ENCODE data around the gene DTHD1.

Gene DTHD1

DNA sequence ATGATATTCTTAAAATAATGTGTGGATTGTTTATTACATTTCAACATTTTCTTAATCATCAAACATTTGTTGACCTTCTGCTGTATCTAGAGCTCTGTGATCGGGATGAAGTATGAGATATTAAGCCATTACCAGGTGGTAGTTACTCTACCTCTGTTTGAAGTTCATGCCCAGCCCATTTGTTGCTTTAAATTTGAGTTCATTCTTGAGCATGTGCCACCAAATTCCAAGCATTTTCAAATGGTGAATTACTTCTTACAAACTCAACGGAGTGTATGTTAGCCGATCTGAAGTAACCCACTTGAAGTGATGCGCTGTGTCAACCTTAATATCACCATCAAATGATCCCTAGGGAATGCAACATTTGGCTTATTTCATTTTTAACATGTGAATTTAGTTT, 7.3 kb upstream of the DTHD1 start:
- H3K18ac ChIP-seq (ENCODE audit: low read length): no peak overlapping the region
- H2AFZ ChIP-seq (ENCODE audit: insufficient read depth, low read length, poor library complexity): no peak overlapping the region
- DNase-seq: no peak
- H3K79me1 ChIP-seq (ENCODE audit: low read length): no peaks in the 10 kb centered on the region
- H4K8ac ChIP-seq (ENCODE audit: low read depth, low read length): no peak overlapping the region
- no peaks in the 10 kb centered on the region for H3K27me3 ChIP-seq (ENCODE audit: insufficient read depth, low read length)
- no peak overlapping the region for H4K12ac ChIP-seq (ENCODE audit: low read depth, low read length)
- no peak overlapping the region for H3K27ac ChIP-seq (ENCODE audit: low read depth, low read length)
- H3K4ac ChIP-seq (ENCODE audit: low read depth, low read length): no peak overlapping the region
- H3K79me2 ChIP-seq (ENCODE audit: control insufficient read depth, insufficient read depth, low read length, poor library complexity): no peaks in the 10 kb centered on the region
- no peaks in the 10 kb centered on the region for H3K9me3 ChIP-seq (ENCODE audit: insufficient read depth, low read depth, low read length)
- H2BK12ac ChIP-seq (ENCODE audit: low read length): no peak overlapping the region
- no peak overlapping the region for H3K4me2 ChIP-seq (ENCODE audit: low read length)
- no peak overlapping the region for H2AK5ac ChIP-seq (ENCODE audit: low read length)
- H3K4me3 ChIP-seq (ENCODE audit: low read depth, low read length): no peak overlapping the region
- H3K14ac ChIP-seq (ENCODE audit: low read length): no peak overlapping the region
- H3K4me1 ChIP-seq (ENCODE audit: control insufficient read depth in 1 of 2, insufficient read depth in 2 of 2, low read length in 2 of 2): no peaks in the 10 kb centered on the region
- no peak overlapping the region for H2BK5ac ChIP-seq (ENCODE audit: low read depth, low read length, poor library complexity)
- WGBS (ENCODE audit: extremely low coverage, insufficient coverage, insufficient read length): no CpG with 5 or more reads among the region's 4 CpGs
- H3K9ac ChIP-seq (ENCODE audit: low read length): no peak overlapping the region
- no peak overlapping the region for H3K23ac ChIP-seq (ENCODE audit: low read length)
- no peak overlapping the region for H4K91ac ChIP-seq (ENCODE audit: low read depth, low read length)
- H3K36me3 ChIP-seq (ENCODE audit: control insufficient read depth in 1 of 2, insufficient read depth in 2 of 2, low read length in 2 of 2): no peaks in the 10 kb centered on the region
- no peak overlapping the region for H2BK120ac ChIP-seq (ENCODE audit: insufficient read depth, low read length, poor library complexity)

DNA sequence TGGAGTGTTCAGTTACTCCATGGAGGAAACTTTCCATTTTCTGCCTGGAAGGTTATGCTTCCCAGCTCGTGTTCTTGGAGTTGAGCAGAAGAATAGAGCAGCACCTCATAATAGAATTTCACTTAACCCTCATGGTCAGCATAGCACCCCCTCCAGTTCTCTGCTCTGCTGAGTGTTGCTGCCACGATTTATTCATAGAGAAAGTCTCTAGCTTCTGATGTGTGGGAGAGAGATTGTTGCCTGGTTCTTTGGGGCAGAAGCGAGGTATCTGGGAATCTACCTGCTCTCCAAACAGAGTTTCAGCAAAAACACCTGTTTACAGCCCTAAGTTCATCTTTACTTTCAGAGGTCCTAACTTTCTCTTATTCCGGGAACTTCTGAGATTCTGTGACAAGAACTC, 3.9 kb upstream of the DTHD1 start:
- H3K9me3 ChIP-seq (ENCODE audit: insufficient read depth, low read depth, low read length): no peaks in the 10 kb centered on the region
- H3K9ac ChIP-seq (ENCODE audit: low read length): no peak overlapping the region
- no peaks in the 10 kb centered on the region for H3K36me3 ChIP-seq (ENCODE audit: control insufficient read depth in 1 of 2, insufficient read depth in 2 of 2, low read length in 2 of 2)
- no peak overlapping the region for H3K4ac ChIP-seq (ENCODE audit: low read depth, low read length)
- no peak overlapping the region for H3K23ac ChIP-seq (ENCODE audit: low read length)
- H2AK5ac ChIP-seq (ENCODE audit: low read length): no peak overlapping the region
- H2BK5ac ChIP-seq (ENCODE audit: low read depth, low read length, poor library complexity): no peak overlapping the region
- H2BK12ac ChIP-seq (ENCODE audit: low read length): no peak overlapping the region
- H4K91ac ChIP-seq (ENCODE audit: low read depth, low read length): no peak overlapping the region
- H3K79me1 ChIP-seq (ENCODE audit: low read length): no peaks in the 10 kb centered on the region
- H3K4me1 ChIP-seq (ENCODE audit: control insufficient read depth in 1 of 2, insufficient read depth in 2 of 2, low read length in 2 of 2): peaks cover 0 to 2% of the 10 kb centered on the region in 2 experiments
- H4K12ac ChIP-seq (ENCODE audit: low read depth, low read length): no peak overlapping the region
- no peak overlapping the region for H3K14ac ChIP-seq (ENCODE audit: low read length)
- H4K8ac ChIP-seq (ENCODE audit: low read depth, low read length): no peak overlapping the region
- no peak for DNase-seq
- H2BK120ac ChIP-seq (ENCODE audit: insufficient read depth, low read length, poor library complexity): no peak overlapping the region
- no peak overlapping the region for H3K27ac ChIP-seq (ENCODE audit: low read depth, low read length)
- no peaks in the 10 kb centered on the region for H3K27me3 ChIP-seq (ENCODE audit: insufficient read depth, low read length)
- no peak overlapping the region for H3K18ac ChIP-seq (ENCODE audit: low read length)
- H3K4me3 ChIP-seq (ENCODE audit: low read depth, low read length): no peak overlapping the region
- no peaks in the 10 kb centered on the region for H3K79me2 ChIP-seq (ENCODE audit: control insufficient read depth, insufficient read depth, low read length, poor library complexity)
- no peak overlapping the region for H3K4me2 ChIP-seq (ENCODE audit: low read length)
- WGBS (ENCODE audit: extremely low coverage, insufficient coverage, insufficient read length): no CpG with 5 or more reads among the region's 4 CpGs
- H2AFZ ChIP-seq (ENCODE audit: insufficient read depth, low read length, poor library complexity): no peak overlapping the region

DNA sequence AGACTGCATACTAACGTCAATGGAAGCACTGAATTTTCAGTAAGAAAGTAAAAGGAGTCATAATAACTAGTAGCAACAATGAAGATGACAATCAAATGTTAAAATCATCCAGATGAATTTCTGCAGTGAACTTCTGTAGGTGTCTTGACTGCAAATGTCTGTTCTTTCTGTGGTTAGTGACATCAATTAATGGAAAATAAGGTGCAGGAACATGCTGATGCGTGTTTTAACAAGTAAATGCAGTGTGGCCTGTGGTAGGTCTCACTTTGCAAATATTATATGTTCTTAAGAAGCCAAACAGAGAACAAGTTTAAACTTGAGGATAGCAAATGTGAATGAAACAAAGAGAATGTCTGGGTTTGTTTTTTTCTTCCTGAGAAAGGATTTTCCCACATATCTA, 2.6 kb upstream of the DTHD1 start:
- WGBS (ENCODE audit: extremely low coverage, insufficient coverage, insufficient read length): no CpG with 5 or more reads among the region's 2 CpGs
- no peak overlapping the region for H3K14ac ChIP-seq (ENCODE audit: low read length)
- no peaks in the 10 kb centered on the region for H3K9me3 ChIP-seq (ENCODE audit: insufficient read depth, low read depth, low read length)

DNA sequence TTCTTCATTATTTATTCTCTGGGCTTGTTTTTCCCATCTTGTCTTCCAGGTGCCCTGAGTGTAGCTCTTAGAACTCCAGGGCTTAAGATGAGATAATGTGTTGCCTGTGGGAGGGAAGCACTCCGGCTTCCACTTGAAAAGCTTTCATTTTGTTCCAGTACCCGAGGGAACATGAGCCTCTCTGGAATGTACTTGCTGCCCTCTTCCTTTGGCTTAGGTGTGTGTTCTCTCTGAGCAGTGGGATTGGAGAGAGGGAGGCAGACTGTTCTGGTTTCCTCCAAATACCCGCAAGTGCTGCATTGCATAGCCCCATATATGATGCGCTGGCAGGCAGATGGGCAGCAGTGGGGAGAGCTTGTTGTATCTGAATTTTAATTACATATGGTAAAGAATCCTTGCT, 861 bp upstream of the DTHD1 start:
- H3K4ac ChIP-seq (ENCODE audit: low read depth, low read length): no peak overlapping the region
- no peak overlapping the region for H3K23ac ChIP-seq (ENCODE audit: low read length)
- H4K12ac ChIP-seq (ENCODE audit: low read depth, low read length): no peak overlapping the region
- no peak overlapping the region for H3K27ac ChIP-seq (ENCODE audit: low read depth, low read length)
- no peaks in the 10 kb centered on the region for H3K36me3 ChIP-seq (ENCODE audit: control insufficient read depth in 1 of 2, insufficient read depth in 2 of 2, low read length in 2 of 2)
- no peak overlapping the region for H3K4me3 ChIP-seq (ENCODE audit: low read depth, low read length)
- peak overlapping the region; percentile 6 for H3K4me2 ChIP-seq (ENCODE audit: low read length)
- H3K79me1 ChIP-seq (ENCODE audit: low read length): no peaks in the 10 kb centered on the region
- no peak overlapping the region for H2BK120ac ChIP-seq (ENCODE audit: insufficient read depth, low read length, poor library complexity)
- H3K4me1 ChIP-seq (ENCODE audit: control insufficient read depth in 1 of 2, insufficient read depth in 2 of 2, low read length in 2 of 2): peaks cover 0 to 2% of the 10 kb centered on the region in 2 experiments
- no peak overlapping the region for H2BK12ac ChIP-seq (ENCODE audit: low read length)
- no peak overlapping the region for H2AFZ ChIP-seq (ENCODE audit: insufficient read depth, low read length, poor library complexity)
- H4K8ac ChIP-seq (ENCODE audit: low read depth, low read length): no peak overlapping the region
- H3K18ac ChIP-seq (ENCODE audit: low read length): no peak overlapping the region
- H3K9ac ChIP-seq (ENCODE audit: low read length): no peak overlapping the region
- no peak for DNase-seq
- no peaks in the 10 kb centered on the region for H3K27me3 ChIP-seq (ENCODE audit: insufficient read depth, low read length)
- H3K14ac ChIP-seq (ENCODE audit: low read length): no peak overlapping the region
- no peaks in the 10 kb centered on the region for H3K9me3 ChIP-seq (ENCODE audit: insufficient read depth, low read depth, low read length)
- no CpG with 5 or more reads among the region's 4 CpGs for WGBS (ENCODE audit: extremely low coverage, insufficient coverage, insufficient read length)
- no peak overlapping the region for H4K91ac ChIP-seq (ENCODE audit: low read depth, low read length)
- H2AK5ac ChIP-seq (ENCODE audit: low read length): no peak overlapping the region
- H2BK5ac ChIP-seq (ENCODE audit: low read depth, low read length, poor library complexity): no peak overlapping the region
- no peaks in the 10 kb centered on the region for H3K79me2 ChIP-seq (ENCODE audit: control insufficient read depth, insufficient read depth, low read length, poor library complexity)

More for the DNA sequence above, 2.6 kb upstream of the DTHD1 start:
- Histone ChIP-seq H3K79me2 (ENCODE audit: control insufficient read depth, insufficient read depth, low read length, poor library complexity) (no peaks in the 10 kb centered on the region), H3K18ac (ENCODE audit: low read length) (no peak overlapping the region), H3K4me2 (ENCODE audit: low read length) (no peak overlapping the region), H3K4me3 (ENCODE audit: low read depth, low read length) (no peak overlapping the region), H3K23ac (ENCODE audit: low read length) (no peak overlapping the region), H3K27ac (ENCODE audit: low read depth, low read length) (no peak overlapping the region), H2AFZ (ENCODE audit: insufficient read depth, low read length, poor library complexity) (no peak overlapping the region), H3K4ac (ENCODE audit: low read depth, low read length) (no peak overlapping the region), H2BK120ac (ENCODE audit: insufficient read depth, low read length, poor library complexity) (no peak overlapping the region), H3K4me1 (ENCODE audit: control insufficient read depth in 1 of 2, insufficient read depth in 2 of 2, low read length in 2 of 2) (peaks cover 0 to 2% of the 10 kb centered on the region in 2 experiments), H2AK5ac (ENCODE audit: low read length) (no peak overlapping the region), H2BK5ac (ENCODE audit: low read depth, low read length, poor library complexity) (no peak overlapping the region), H2BK12ac (ENCODE audit: low read length) (no peak overlapping the region), H4K8ac (ENCODE audit: low read depth, low read length) (no peak overlapping the region), H3K36me3 (ENCODE audit: control insufficient read depth in 1 of 2, insufficient read depth in 2 of 2, low read length in 2 of 2) (no peaks in the 10 kb centered on the region), H3K9ac (ENCODE audit: low read length) (no peak overlapping the region), H4K91ac (ENCODE audit: low read depth, low read length) (no peak overlapping the region), H4K12ac (ENCODE audit: low read depth, low read length) (no peak overlapping the region), H3K27me3 (ENCODE audit: insufficient read depth, low read length) (no peaks in the 10 kb centered on the region), H3K79me1 (ENCODE audit: low read length) (no peaks in the 10 kb centered on the region)
- DNase-seq: no peak

Measured in trophoblast cell (in vitro differentiated cells and primary cell).